GM10266 (cell line): ENCODE results near the gene PCED1B.
"Not testable (repeated sequence)": the region's sequence is repeated elsewhere in the genome, so short reads cannot be mapped to it uniquely, and the experiment has no call there.

Experiments
- DNase-seq: peaks from one replicate; pipeline ENCODE4 v3.0.0; 2012; ENCODE audit errors: extremely low spot score
- TF ChIP-seq, protein P1 (sequence below): IDR thresholded peaks from 2 replicates; pipeline ENCODE4 v1.5.1; 2012; ENCODE audit warnings: mild to moderate bottlenecking, low read depth; ENCODE audit not compliant: control insufficient read depth, insufficient read depth; ENCODE audit errors: missing control alignments

Gene PCED1B

DNA sequence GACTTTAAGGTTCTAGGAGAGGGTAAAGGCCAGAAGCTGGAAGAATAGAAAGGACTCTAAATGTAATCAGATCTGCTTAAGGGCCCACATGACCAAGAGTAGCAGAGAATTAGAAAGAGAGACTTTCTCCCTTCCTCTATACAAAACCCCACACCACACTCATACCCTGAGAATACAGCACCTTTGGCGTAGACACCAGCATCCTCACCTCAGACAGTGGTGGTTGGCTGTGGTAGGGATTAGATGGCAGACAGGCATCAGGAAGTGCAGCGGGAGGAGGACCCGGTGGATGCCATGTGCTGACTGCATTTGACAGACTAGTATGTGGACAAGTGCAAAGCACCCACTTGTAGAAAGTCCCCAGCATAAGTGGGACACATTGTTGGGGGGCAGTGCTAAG lies 98.6 kb downstream of the PCED1B start:
- DNase-seq = no peak
- TF ChIP-seq, protein P1, sequence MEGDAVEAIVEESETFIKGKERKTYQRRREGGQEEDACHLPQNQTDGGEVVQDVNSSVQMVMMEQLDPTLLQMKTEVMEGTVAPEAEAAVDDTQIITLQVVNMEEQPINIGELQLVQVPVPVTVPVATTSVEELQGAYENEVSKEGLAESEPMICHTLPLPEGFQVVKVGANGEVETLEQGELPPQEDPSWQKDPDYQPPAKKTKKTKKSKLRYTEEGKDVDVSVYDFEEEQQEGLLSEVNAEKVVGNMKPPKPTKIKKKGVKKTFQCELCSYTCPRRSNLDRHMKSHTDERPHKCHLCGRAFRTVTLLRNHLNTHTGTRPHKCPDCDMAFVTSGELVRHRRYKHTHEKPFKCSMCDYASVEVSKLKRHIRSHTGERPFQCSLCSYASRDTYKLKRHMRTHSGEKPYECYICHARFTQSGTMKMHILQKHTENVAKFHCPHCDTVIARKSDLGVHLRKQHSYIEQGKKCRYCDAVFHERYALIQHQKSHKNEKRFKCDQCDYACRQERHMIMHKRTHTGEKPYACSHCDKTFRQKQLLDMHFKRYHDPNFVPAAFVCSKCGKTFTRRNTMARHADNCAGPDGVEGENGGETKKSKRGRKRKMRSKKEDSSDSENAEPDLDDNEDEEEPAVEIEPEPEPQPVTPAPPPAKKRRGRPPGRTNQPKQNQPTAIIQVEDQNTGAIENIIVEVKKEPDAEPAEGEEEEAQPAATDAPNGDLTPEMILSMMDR = no peak

GRCh38 chr12:47182164-47182938 lies 102.9 kb downstream of the PCED1B start:
- DNase-seq = not testable (repeated sequence)

DNA sequence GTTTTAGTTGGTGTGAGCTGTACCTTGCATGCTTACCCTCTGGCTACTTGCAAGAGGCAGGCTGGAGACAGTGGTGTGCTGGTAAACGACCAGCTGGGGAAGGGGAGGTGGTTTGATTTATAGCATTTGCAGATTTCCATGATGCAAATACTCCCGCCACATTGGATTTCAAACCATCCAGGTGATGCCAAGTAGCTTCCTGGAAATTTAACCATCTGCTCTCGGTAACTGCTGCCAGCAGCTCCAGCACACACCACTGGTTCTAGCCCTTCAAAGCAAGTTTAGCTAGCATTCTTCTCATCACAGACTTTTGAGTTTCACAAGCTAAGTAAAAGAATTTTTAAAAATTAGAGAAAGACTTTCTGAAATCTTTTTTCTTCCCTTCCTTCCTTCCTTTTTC lies 104.8 kb downstream of the PCED1B start:
- DNase-seq = no peak
- TF ChIP-seq, protein P1 = no peak

GRCh38 chr12:47184813-47185212 lies 105.4 kb downstream of the PCED1B start:
- TF ChIP-seq, protein P1 = no peak

DNA sequence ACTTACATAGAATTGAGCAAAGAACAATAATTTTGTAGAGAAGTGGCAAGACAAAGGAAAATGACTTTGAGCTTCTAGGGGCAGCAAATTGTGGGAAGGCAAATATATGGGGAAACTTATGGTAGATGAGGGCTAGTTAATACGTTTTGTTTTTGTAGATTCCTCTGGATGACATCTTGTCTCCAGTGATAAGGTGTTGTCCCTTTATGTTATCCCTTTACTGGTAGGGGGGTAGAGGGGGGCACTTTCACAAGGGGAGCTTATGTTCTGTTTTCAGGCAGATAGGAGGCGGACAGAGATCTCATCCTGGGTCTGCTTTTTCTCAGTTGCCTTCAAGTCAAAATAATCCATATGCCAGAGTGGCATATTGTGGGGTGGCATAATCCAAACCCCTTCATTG lies 106.8 kb downstream of the PCED1B start:
- no peak for DNase-seq
- TF ChIP-seq, protein P1 = no peak

More at GRCh38 chr12:47184813-47185212, 105.4 kb downstream of the PCED1B start:
- no peak for DNase-seq

GRCh38 chr12:47188576-47189441 lies 109.4 kb downstream of the PCED1B start:
- TF ChIP-seq, protein P1 = no peak
- DNase-seq = no peak

- no peak for DNase-seq
Measured at GRCh38 chr12:47189728-47190127, 110.3 kb downstream of the PCED1B start.

More at GRCh38 chr12:47189728-47190127, 110.3 kb downstream of the PCED1B start:
- TF ChIP-seq, protein P1 = no peak
